ENCODE results near the gene TMEM164. TPM values are rescaled to one million over a fixed set of nuclear protein-coding genes. Genes with fewer than 3 reads are reported as not detected.

TMEM164 gene
- polyA plus RNA-seq, 1 donor (not counting 4 experiments of a cell fraction or from before 2014, with no cell fraction given), result 15.3 TPM

- Histone ChIP-seq H2AFZ (ENCODE audit: control insufficient read depth, low read length) (no peak overlapping the region), H3K9me3 (ENCODE audit: control insufficient read depth, low read depth, low read length) (no peaks in the 10 kb centered on the region), H3K4me3 (ENCODE audit: control insufficient read depth in 2 of 3, extremely low read depth in 1 of 3, insufficient read depth in 2 of 3, low read depth in 1 of 3, low read length in 3 of 3) (no peak overlapping the region), H3K4me1 (ENCODE audit: control insufficient read depth, extremely low read depth, insufficient read depth, low read length) (peaks cover 20% of the 10 kb centered on the region), H3K9ac (ENCODE audit: control insufficient read depth, extremely low read depth, insufficient read depth, low read length) (no peak overlapping the region), H3K9me1 (ENCODE audit: control insufficient read depth, extremely low read depth, insufficient read depth, low read length) (no peaks in the 10 kb centered on the region), H4K20me1 (ENCODE audit: control insufficient read depth, extremely low read depth, insufficient read depth, low read length) (no peaks in the 10 kb centered on the region), H3K79me2 (ENCODE audit: control insufficient read depth, insufficient read depth, low read length) (no peaks in the 10 kb centered on the region), H3K4me2 (ENCODE audit: control insufficient read depth, extremely low read depth, insufficient read depth, low read depth, low read length) (no peak overlapping the region), H3K27ac (ENCODE audit: control insufficient read depth, insufficient read depth, low read length) (no peak overlapping the region), H3K27me3 (ENCODE audit: control insufficient read depth, extremely low read depth, insufficient read depth, low read length) (peaks cover 4% of the 10 kb centered on the region), H3K36me3 (ENCODE audit: control insufficient read depth in 2 of 2, extremely low read depth in 1 of 2, insufficient read depth in 2 of 2, low read length in 2 of 2) (no peaks in the 10 kb centered on the region)
- FAIRE-seq (no peak), DNase-seq (ENCODE audit: low read depth, low spot score) (no peak)
- TF ChIP-seq CTCF (optimal IDR thresholded peaks at IDR 0.05 in 1 of 3, IDR thresholded peaks at IDR 0.05 in 1 of 3, conservative IDR thresholded peaks at IDR 0.05 in 1 of 3; ENCODE audit: extremely low read depth in 1 of 3, insufficient read depth in 2 of 3, low read length in 3 of 3), result no peak
- no peak for TF ChIP-seq EZH2 (IDR thresholded peaks at IDR 0.05; ENCODE audit: low read length)
- dilution Hi-C loops (cut with MboI; ENCODE audit: extremely low pct_ligation_motif_present, low sequenced_read_pairs), result no loop called here
These were observed 48.0 kb upstream of the TMEM164 start for GRCh38 chrX:109954955-109955354.

GRCh38 chrX:109958266-109958665, 44.6 kb upstream of the TMEM164 start:
- Histone ChIP-seq H3K4me2 (ENCODE audit: control insufficient read depth, extremely low read depth, insufficient read depth, low read depth, low read length) (no peak overlapping the region), H3K4me3 (ENCODE audit: control insufficient read depth in 2 of 3, extremely low read depth in 1 of 3, insufficient read depth in 2 of 3, low read depth in 1 of 3, low read length in 3 of 3) (no peak overlapping the region), H3K79me2 (ENCODE audit: control insufficient read depth, insufficient read depth, low read length) (no peaks in the 10 kb centered on the region), H3K9me1 (ENCODE audit: control insufficient read depth, extremely low read depth, insufficient read depth, low read length) (no peaks in the 10 kb centered on the region), H3K36me3 (ENCODE audit: control insufficient read depth in 2 of 2, extremely low read depth in 1 of 2, insufficient read depth in 2 of 2, low read length in 2 of 2) (no peaks in the 10 kb centered on the region), H3K9me3 (ENCODE audit: control insufficient read depth, low read depth, low read length) (no peaks in the 10 kb centered on the region), H3K9ac (ENCODE audit: control insufficient read depth, extremely low read depth, insufficient read depth, low read length) (no peak overlapping the region), H3K4me1 (ENCODE audit: control insufficient read depth, extremely low read depth, insufficient read depth, low read length) (peaks cover 19% of the 10 kb centered on the region), H3K27ac (ENCODE audit: control insufficient read depth, insufficient read depth, low read length) (no peak overlapping the region), H4K20me1 (ENCODE audit: control insufficient read depth, extremely low read depth, insufficient read depth, low read length) (no peaks in the 10 kb centered on the region), H3K27me3 (ENCODE audit: control insufficient read depth, extremely low read depth, insufficient read depth, low read length) (peaks cover 7% of the 10 kb centered on the region), H2AFZ (ENCODE audit: control insufficient read depth, low read length) (no peak overlapping the region)
- FAIRE-seq (no peak), DNase-seq (ENCODE audit: low read depth, low spot score) (no peak)
- TF ChIP-seq CTCF (optimal IDR thresholded peaks at IDR 0.05 in 1 of 3, IDR thresholded peaks at IDR 0.05 in 1 of 3, conservative IDR thresholded peaks at IDR 0.05 in 1 of 3; ENCODE audit: extremely low read depth in 1 of 3, insufficient read depth in 2 of 3, low read length in 3 of 3) (no peak), EZH2 (IDR thresholded peaks at IDR 0.05; ENCODE audit: low read length) (no peak)
- dilution Hi-C loops (cut with MboI; ENCODE audit: extremely low pct_ligation_motif_present, low sequenced_read_pairs), result no loop called here
